Spleen (tissue), 11 donors: ENCODE measurements around the gene TMPRSS11D. TPM values are rescaled to one million over a fixed set of nuclear protein-coding genes. Genes with fewer than 3 reads are reported as not detected.

ENCODE experiments used
- DNase-seq: peaks from one replicate; pipeline ENCODE4 v3.0.0-alpha.2; 2020
- H3K27ac ChIP-seq, 8 donors: fragments of 200-600 bp; sonication (generic) in 7 of 8; 1 replicate in 4 of 8; 2 replicates in 4 of 8; pipeline versions ENCODE4 v1.5.0 to v1.8.0; 2016 to 2021; ENCODE audit warnings: inconsistent platforms in 4 of 8, mild to moderate bottlenecking in 4 of 8, moderate library complexity in 1 of 8
- H3K27me3 ChIP-seq, 7 donors: fragments of 200-600 bp; sonication (generic) in 6 of 7; replicated peaks in 1 of 7; 1 replicate in 4 of 7; 2 replicates in 3 of 7; pipeline versions ENCODE4 v1.5.0 to v1.8.0; 2016 to 2021; ENCODE audit warnings: inconsistent platforms in 3 of 7, mild to moderate bottlenecking in 1 of 7
- H3K36me3 ChIP-seq, 6 donors: fragments of 200-600 bp; sonication (generic) in 5 of 6; 1 replicate in 4 of 6; 2 replicates in 2 of 6; pipeline versions ENCODE4 v1.5.0 to v1.8.0; 2016 to 2021; ENCODE audit warnings: inconsistent platforms in 2 of 6
- H3K4me1 ChIP-seq, 6 donors: fragments of 200-600 bp; sonication (generic) in 5 of 6; 1 replicate in 3 of 6; 2 replicates in 3 of 6; pipeline versions ENCODE4 v1.5.0 to v1.8.0; 2016 to 2021; ENCODE audit warnings: inconsistent platforms in 3 of 6
- H3K4me3 ChIP-seq, 8 donors: fragments of 200-600 bp; sonication (generic) in 7 of 8; 1 replicate in 4 of 8; 2 replicates in 4 of 8; pipeline versions ENCODE4 v1.5.0 to v1.8.0; 2016 to 2021; ENCODE audit warnings: inconsistent platforms in 4 of 8, mild to moderate bottlenecking in 4 of 8, moderate library complexity in 2 of 8
- H3K9me3 ChIP-seq, 8 donors: fragments of 200-600 bp; sonication (generic) in 7 of 8; 1 replicate in 4 of 8; 2 replicates in 4 of 8; pipeline versions ENCODE4 v1.5.0 to v1.8.0; 2016 to 2021; ENCODE audit warnings: inconsistent platforms in 4 of 8
- POLR2A ChIP-seq, 3 donors: fragments of 450-650 bp; IDR thresholded peaks; one replicate each; pipeline ENCODE4 v1.5.1; 2017; ENCODE audit warnings: antibody characterized with exemption in 3 of 3, mild to moderate bottlenecking in 1 of 3
- POLR2AphosphoS5 ChIP-seq, 3 donors: sonication (generic); formaldehyde crosslinking; IDR thresholded peaks; one replicate each; pipeline ENCODE4 v1.5.1; 2017; ENCODE audit warnings: antibody characterized with exemption in 3 of 3
- WGBS, 5 donors: extraction: QIAGEN DNeasy Blood & Tissue Kit in 3 of 5; methylation state at CpG; one replicate each; pipeline versions ENCODE4 v1.1.5 to v1.1.7; 2013 to 2018; 5-methylcytosine and 5-hydroxymethylcytosine counted together
- intact Hi-C: fragments of 100-400 bp; cut with DNase I; formaldehyde crosslinking; loops from one replicate; pipeline ENCODE4 v1.15.0; 2023; ENCODE audit warnings: low total_unique reads
- polyA plus RNA-seq, 3 donors: library from polyadenylated mRNA; stranded (reverse); fragments of 200-250 nt; gene quantifications; one replicate each; pipeline ENCODE4 v1.2.1, GENCODE V29; 2013
- total RNA-seq, 7 donors: library from RNA; depleted of rRNA in 3 of 7; stranded (reverse); fragments of >200 nt in 3 of 7; fragmentation: NEBNext Ultra II Directional in 4 of 7; extraction: Animal tissue kit (Norgen Biotek cat#: 25700) in 4 of 7; gene quantifications; one replicate each; pipeline versions ENCODE4 v1.1.0 to v1.2.1, GENCODE V29; 2016 to 2021
- TF ChIP-seq, protein P1 (sequence below), 11 experiments: fragments of 200-600 bp in 7 of 11; fragments of 450-650 bp in 4 of 11; sonication (generic) in 4 of 11; IDR thresholded peaks in 8 of 11; conservative IDR thresholded peaks in 3 of 11; 1 replicate in 7 of 11; 2 replicates in 4 of 11; pipeline versions ENCODE4 v1.4.0 to v1.8.0; 2016 to 2021; ENCODE audit warnings: antibody characterized with exemption in 11 of 11, inconsistent platforms in 4 of 11, mild to moderate bottlenecking in 1 of 11
- donor health status: healthy with polysubstance abuse.
- donor health status: DM: no; HTN: no; CAD: no; lungs with moderate emphysema.
- donor health status: DM: no; HTN: no; CAD: no.
- donor health status: Bipolar disorder and iron deficiency.
- donor health status: healthy.
- donor health status: DM: no; HTN: no; CAD: no.
- donor health status: DM: yes; HTN: yes; CAD: no.

The TMPRSS11D gene
- total and polyA plus RNA-seq, 10 donors, result 0.02 to 0.06 TPM; not detected in 8

DNA sequence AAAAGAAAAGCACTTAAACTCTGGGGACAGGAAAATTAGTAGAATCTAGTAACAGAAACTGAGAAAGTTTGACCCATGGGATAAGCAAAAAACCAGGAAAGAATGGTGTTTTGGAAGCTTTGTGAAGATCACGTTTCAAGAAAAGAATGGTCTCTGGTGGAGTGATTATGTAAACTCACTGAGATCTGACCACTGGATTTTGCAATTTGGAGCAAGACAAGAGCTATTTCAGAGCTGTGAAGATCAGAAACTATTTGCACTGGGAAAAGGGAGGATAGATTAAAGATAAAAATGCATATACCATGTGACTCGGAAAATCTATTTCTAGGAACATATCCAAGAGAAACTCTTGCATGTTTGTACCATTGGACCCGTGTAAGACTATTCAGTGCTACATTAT is 4.3 kb downstream of the TMPRSS11D start:
- TF ChIP-seq POLR2A (IDR thresholded peaks at IDR 0.05) (no peak), POLR2AphosphoS5 (IDR thresholded peaks at IDR 0.05) (no peak)
- TF ChIP-seq, protein P1, sequence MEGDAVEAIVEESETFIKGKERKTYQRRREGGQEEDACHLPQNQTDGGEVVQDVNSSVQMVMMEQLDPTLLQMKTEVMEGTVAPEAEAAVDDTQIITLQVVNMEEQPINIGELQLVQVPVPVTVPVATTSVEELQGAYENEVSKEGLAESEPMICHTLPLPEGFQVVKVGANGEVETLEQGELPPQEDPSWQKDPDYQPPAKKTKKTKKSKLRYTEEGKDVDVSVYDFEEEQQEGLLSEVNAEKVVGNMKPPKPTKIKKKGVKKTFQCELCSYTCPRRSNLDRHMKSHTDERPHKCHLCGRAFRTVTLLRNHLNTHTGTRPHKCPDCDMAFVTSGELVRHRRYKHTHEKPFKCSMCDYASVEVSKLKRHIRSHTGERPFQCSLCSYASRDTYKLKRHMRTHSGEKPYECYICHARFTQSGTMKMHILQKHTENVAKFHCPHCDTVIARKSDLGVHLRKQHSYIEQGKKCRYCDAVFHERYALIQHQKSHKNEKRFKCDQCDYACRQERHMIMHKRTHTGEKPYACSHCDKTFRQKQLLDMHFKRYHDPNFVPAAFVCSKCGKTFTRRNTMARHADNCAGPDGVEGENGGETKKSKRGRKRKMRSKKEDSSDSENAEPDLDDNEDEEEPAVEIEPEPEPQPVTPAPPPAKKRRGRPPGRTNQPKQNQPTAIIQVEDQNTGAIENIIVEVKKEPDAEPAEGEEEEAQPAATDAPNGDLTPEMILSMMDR (IDR thresholded peaks at IDR 0.05 in 8 of 11, conservative IDR thresholded peaks at IDR 0.05 in 3 of 11), result no peak
- Histone ChIP-seq H3K27me3 (no peaks in the 10 kb centered on the region), H3K36me3 (no peaks in the 10 kb centered on the region), H3K27ac (no peak overlapping the region), H3K4me1 (no peaks in the 10 kb centered on the region), H3K9me3 (no peaks in the 10 kb centered on the region), H3K4me3 (no peak overlapping the region)
- 74 to 89% (median 84%) methylated on average over 3 of the region's 3 CpGs for WGBS, 5 donors
- DNase-seq, result no peak
- intact Hi-C loops, result no loop called here

DNA sequence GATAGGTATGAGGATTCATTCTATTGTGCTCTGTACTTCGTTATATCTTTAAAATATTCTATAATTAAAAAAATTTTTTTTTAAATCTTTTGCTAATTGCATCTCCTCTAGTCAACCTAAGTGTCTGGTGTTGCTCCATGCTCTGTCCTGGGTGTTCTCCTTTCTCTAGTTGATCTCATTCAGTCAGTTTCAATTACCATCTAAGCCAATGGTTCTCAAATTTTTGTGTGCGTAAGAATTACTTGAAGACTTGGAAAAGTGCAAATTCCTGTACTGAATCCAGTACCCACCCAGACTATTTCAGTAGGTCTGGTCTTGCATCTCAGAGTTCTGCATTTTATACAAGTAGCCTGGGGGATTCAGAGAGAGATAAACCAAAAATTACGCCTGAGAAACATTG is 6.7 kb downstream of the TMPRSS11D start:
- no peak for DNase-seq
- Histone ChIP-seq H3K9me3 (no peaks in the 10 kb centered on the region), H3K27ac (no peak overlapping the region), H3K4me1 (no peaks in the 10 kb centered on the region), H3K4me3 (no peak overlapping the region), H3K36me3 (no peaks in the 10 kb centered on the region), H3K27me3 (no peaks in the 10 kb centered on the region)
- WGBS, 5 donors, result 76 to 93% (median 89%) methylated on average over 3 of the region's 3 CpGs
- TF ChIP-seq POLR2A (IDR thresholded peaks at IDR 0.05) (no peak), POLR2AphosphoS5 (IDR thresholded peaks at IDR 0.05) (no peak)
- TF ChIP-seq, protein P1 (IDR thresholded peaks at IDR 0.05 in 8 of 11, conservative IDR thresholded peaks at IDR 0.05 in 3 of 11), result no peak
- intact Hi-C loops, result no loop called here

DNA sequence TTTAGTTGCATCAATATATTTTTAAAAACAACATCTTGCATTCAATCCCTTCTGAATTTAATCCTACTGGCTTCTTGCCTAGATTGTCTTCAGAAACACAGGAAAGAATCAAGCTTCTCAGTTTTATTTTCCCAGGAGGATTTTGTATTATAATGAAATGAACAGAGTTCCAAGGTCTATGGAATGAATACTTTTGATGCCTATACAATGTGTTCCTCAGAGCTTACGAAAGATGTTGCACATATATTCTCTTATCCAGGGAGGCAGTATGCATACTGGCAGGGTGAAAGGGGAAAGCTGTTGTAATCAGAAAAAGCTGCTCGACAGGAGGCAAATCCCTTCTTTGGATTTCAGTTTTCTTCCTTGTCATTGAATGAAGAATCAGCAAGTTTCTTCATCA is 8.8 kb downstream of the TMPRSS11D start:
- TF ChIP-seq, protein P1 (IDR thresholded peaks at IDR 0.05 in 8 of 11, conservative IDR thresholded peaks at IDR 0.05 in 3 of 11), result no peak
- no peak for TF ChIP-seq POLR2A (IDR thresholded peaks at IDR 0.05)
- WGBS, 5 donors, result 66 to 86% (median 79%) methylated on average over 2 of the region's 2 CpGs
- intact Hi-C loops, result no loop called here

DNA sequence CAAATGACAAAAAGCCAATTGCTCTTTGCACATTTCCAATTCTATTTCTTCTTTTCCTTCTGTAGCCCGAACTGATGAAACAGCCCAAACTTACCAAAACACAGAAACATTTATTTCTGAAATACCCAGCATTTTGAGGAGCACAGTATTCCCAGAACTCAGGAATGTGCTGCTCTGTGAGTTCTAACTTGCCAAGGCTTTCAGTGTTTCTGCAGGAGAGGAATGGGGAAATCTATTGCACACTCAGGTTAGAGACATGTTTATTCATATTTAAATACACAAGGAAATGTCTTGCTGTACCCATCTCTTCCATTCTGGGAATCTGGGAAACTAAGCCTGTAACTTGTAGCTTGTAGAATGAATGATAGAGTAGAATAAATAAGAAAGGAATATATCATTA is 10.7 kb downstream of the TMPRSS11D start:
- intact Hi-C loops, result no loop called here
- Histone ChIP-seq H3K9me3 (no peaks in the 10 kb centered on the region), H3K27ac (no peak overlapping the region), H3K4me1 (no peaks in the 10 kb centered on the region), H3K4me3 (no peak overlapping the region), H3K27me3 (no peaks in the 10 kb centered on the region), H3K36me3 (no peaks in the 10 kb centered on the region)
- DNase-seq, result no peak
- WGBS, 5 donors, result 59 to 86% (median 81%) methylated on average over 1 of the region's 1 CpG
- TF ChIP-seq POLR2AphosphoS5 (IDR thresholded peaks at IDR 0.05) (no peak), POLR2A (IDR thresholded peaks at IDR 0.05) (no peak)
- TF ChIP-seq, protein P1 (IDR thresholded peaks at IDR 0.05 in 8 of 11, conservative IDR thresholded peaks at IDR 0.05 in 3 of 11), result no peak

More for the DNA sequence above, 8.8 kb downstream of the TMPRSS11D start:
- no peak for DNase-seq
- Histone ChIP-seq H3K4me3 (no peak overlapping the region), H3K27ac (no peak overlapping the region), H3K36me3 (no peaks in the 10 kb centered on the region), H3K27me3 (no peaks in the 10 kb centered on the region), H3K4me1 (no peaks in the 10 kb centered on the region), H3K9me3 (no peaks in the 10 kb centered on the region)
